WERI-Rb-1 (cell line): Measurements from ENCODE around the gene IRF2.

Experiments used
- DNase-seq: peaks from one replicate; pipeline ENCODE4 v3.0.0-alpha.2; 2020
- H3K27ac ChIP-seq: fragments of 250-450 bp; sonication (Bioruptor Pico); 2 replicates; pipeline ENCODE4 v1.5.1; 2020; ENCODE audit warnings: mild to moderate bottlenecking, moderate library complexity
- H3K27me3 ChIP-seq: fragments of 250-450 bp; sonication (Bioruptor Pico); 2 replicates; pipeline ENCODE4 v1.5.1; 2021; ENCODE audit warnings: mild to moderate bottlenecking, low read depth, moderate library complexity; ENCODE audit not compliant: insufficient read depth, severe bottlenecking
- H3K36me3 ChIP-seq: fragments of 250-450 bp; sonication (Bioruptor Pico); 2 replicates; pipeline ENCODE4 v1.5.1; 2020; ENCODE audit warnings: mild to moderate bottlenecking, moderate library complexity
- H3K4me3 ChIP-seq: 2 replicates; pipeline ENCODE4 v1.5.1; 2011; ENCODE audit warnings: low read depth, mild to moderate bottlenecking, control low read depth, low read length
- H3K9me3 ChIP-seq: fragments of 250-450 bp; sonication (Bioruptor Pico); 2 replicates; pipeline ENCODE4 v1.5.1; 2021; ENCODE audit warnings: mild to moderate bottlenecking, moderate library complexity; ENCODE audit not compliant: severe bottlenecking
- CTCF ChIP-seq: IDR thresholded peaks from 2 replicates; pipeline ENCODE4 v1.5.1; 2011; ENCODE audit warnings: low read depth, mild to moderate bottlenecking, control low read depth, inconsistent platforms, low read length

IRF2 gene

DNA sequence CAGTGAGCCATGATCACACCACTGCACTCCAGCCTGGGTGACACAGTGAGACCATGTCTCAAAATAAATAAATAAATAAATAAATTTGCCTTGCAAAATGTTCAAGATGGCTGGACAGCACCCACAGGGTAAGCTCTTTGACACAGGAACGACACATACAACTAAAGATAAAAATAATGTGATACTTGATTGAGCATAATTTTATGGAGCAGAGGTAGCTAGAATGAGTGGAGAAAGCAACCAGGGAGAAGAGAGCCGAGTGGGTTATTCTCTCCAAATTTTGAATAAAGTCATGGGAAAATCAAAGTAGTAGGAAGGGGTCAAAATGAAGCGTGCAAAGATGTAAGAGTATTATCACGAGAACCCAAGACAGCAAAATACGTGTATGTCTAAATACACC is 121.5 kb downstream of the IRF2 start:
- DNase-seq: no peak
- no peaks in the 10 kb centered on the region for H3K36me3 ChIP-seq
- peaks cover 9% of the 10 kb centered on the region for H3K9me3 ChIP-seq
- H3K27ac ChIP-seq: no peak overlapping the region
- no peak overlapping the region for H3K4me3 ChIP-seq
- no peaks in the 10 kb centered on the region for H3K27me3 ChIP-seq
- no peak for TF ChIP-seq CTCF

- no peak overlapping the region for H3K27ac ChIP-seq
- H3K27me3 ChIP-seq: no peaks in the 10 kb centered on the region
- H3K4me3 ChIP-seq: no peak overlapping the region
- DNase-seq: no peak
- no peaks in the 10 kb centered on the region for H3K36me3 ChIP-seq
- TF ChIP-seq CTCF: no peak
- H3K9me3 ChIP-seq: peaks cover 9% of the 10 kb centered on the region
These were observed 122.5 kb downstream of the IRF2 start for GRCh38 chr4:184351560-184352451.

- no peak for DNase-seq
- Histone ChIP-seq H3K36me3 (no peaks in the 10 kb centered on the region), H3K27ac (no peak overlapping the region), H3K27me3 (no peaks in the 10 kb centered on the region), H3K4me3 (no peak overlapping the region), H3K9me3 (peaks cover 9% of the 10 kb centered on the region)
- no peak for TF ChIP-seq CTCF
These were observed 123.4 kb downstream of the IRF2 start for GRCh38 chr4:184350964-184351363.

DNA sequence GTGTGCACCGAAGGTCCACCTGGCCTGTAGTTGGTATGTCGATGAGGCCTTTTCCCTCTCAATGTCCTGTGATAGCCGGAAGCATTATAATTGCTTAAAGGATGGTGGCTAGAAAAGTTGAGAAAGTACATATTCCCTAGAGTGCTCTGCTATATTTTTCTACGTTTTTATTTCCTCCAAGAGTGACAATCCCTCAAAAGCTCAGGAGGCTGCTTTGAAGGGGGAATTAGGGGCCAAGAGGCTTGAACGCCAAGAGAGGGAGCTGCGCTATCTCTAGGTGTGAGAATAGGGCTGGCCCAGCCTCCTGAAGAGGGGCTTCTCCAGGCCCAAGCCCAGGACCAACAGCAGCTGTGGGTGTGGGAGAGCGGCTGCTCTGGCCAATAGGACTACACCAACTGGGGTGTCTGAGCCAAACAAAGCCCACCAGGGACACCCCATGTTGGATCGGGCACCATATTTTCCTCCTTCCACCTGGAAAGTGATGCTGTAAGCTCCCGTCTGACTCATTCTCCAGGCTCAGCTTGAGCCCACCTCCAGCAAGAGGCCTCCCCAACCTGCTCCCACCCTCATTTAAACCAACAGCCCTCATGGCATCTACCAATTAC is 124.0 kb downstream of the IRF2 start:
- H3K9me3 ChIP-seq: peaks cover 9% of the 10 kb centered on the region
- DNase-seq: no peak
- H3K27ac ChIP-seq: no peak overlapping the region
- no peak for TF ChIP-seq CTCF
- H3K36me3 ChIP-seq: no peaks in the 10 kb centered on the region
- H3K4me3 ChIP-seq: no peak overlapping the region
- H3K27me3 ChIP-seq: no peaks in the 10 kb centered on the region

GRCh38 chr4:184349283-184350039 is 124.9 kb downstream of the IRF2 start:
- H3K36me3 ChIP-seq: no peaks in the 10 kb centered on the region
- peaks cover 9% of the 10 kb centered on the region for H3K9me3 ChIP-seq
- H3K27me3 ChIP-seq: no peaks in the 10 kb centered on the region
- no peak overlapping the region for H3K4me3 ChIP-seq
- H3K27ac ChIP-seq: no peak overlapping the region
- no peak for DNase-seq
- TF ChIP-seq CTCF: no peak
